Spleen (tissue), 7 donors: ENCODE results near the gene CMTM7.
A peak's percentile ranks its signal among the peaks of the same experiment; 100 is the strongest.

Source experiments
- POLR2AphosphoS5 ChIP-seq, 3 donors: sonication (generic); formaldehyde crosslinking; IDR thresholded peaks; one replicate each; pipeline ENCODE4 v1.5.1; 2017; ENCODE audit warnings: antibody characterized with exemption in 3 of 3
- TF ChIP-seq, protein P1 (sequence below), 11 experiments: fragments of 200-600 bp in 7 of 11; fragments of 450-650 bp in 4 of 11; sonication (generic) in 4 of 11; IDR thresholded peaks in 8 of 11; conservative IDR thresholded peaks in 3 of 11; 1 replicate in 7 of 11; 2 replicates in 4 of 11; pipeline versions ENCODE4 v1.4.0 to v1.8.0; 2016 to 2021; ENCODE audit warnings: antibody characterized with exemption in 11 of 11, inconsistent platforms in 4 of 11, mild to moderate bottlenecking in 1 of 11
- donor health status: DM: no; HTN: no; CAD: no; lungs with moderate emphysema.
- donor health status: DM: no; HTN: no; CAD: no.
- donor health status: DM: no; HTN: no; CAD: no.

GRCh38 chr3:32457971-32458471 is 66.4 kb downstream of the CMTM7 start:
- TF ChIP-seq, protein P1, sequence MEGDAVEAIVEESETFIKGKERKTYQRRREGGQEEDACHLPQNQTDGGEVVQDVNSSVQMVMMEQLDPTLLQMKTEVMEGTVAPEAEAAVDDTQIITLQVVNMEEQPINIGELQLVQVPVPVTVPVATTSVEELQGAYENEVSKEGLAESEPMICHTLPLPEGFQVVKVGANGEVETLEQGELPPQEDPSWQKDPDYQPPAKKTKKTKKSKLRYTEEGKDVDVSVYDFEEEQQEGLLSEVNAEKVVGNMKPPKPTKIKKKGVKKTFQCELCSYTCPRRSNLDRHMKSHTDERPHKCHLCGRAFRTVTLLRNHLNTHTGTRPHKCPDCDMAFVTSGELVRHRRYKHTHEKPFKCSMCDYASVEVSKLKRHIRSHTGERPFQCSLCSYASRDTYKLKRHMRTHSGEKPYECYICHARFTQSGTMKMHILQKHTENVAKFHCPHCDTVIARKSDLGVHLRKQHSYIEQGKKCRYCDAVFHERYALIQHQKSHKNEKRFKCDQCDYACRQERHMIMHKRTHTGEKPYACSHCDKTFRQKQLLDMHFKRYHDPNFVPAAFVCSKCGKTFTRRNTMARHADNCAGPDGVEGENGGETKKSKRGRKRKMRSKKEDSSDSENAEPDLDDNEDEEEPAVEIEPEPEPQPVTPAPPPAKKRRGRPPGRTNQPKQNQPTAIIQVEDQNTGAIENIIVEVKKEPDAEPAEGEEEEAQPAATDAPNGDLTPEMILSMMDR (IDR thresholded peaks at IDR 0.05 in 8 of 11, conservative IDR thresholded peaks at IDR 0.05 in 3 of 11), result no peak
- peak; percentile 12 to 79 (median 68) for TF ChIP-seq POLR2AphosphoS5 (IDR thresholded peaks at IDR 0.05)
